Measurements from ENCODE around the gene GDA. TPM values are rescaled to one million over a fixed set of nuclear protein-coding genes. Genes with fewer than 3 reads are reported as not detected.

GDA gene
- total RNA-seq, 2 donors from 2014 or later, result 1.6 to 4.4 TPM

- no peaks in the 10 kb centered on the region for H3K36me3 ChIP-seq (replicated peaks in 1 of 2; ENCODE audit: insufficient read depth in 1 of 2, low read depth in 2 of 2)
- TF ChIP-seq POLR2A (IDR thresholded peaks at IDR 0.05) (no peak), CTCF (IDR thresholded peaks at IDR 0.05) (no peak)
- H3K27ac ChIP-seq, result no peak overlapping the region
- no peaks in the 10 kb centered on the region for H3K27me3 ChIP-seq
- no peaks in the 10 kb centered on the region for H3K9me3 ChIP-seq
- no peak for ATAC-seq
- intact Hi-C loops (cut with DNase I), result loop anchor here (5.0 kb wide), 1 partner anchor 238 kb away; no protein-coding TSS in a partner anchor
- H3K4me1 ChIP-seq, result no peaks in the 10 kb centered on the region
- H3K4me3 ChIP-seq, result no peak overlapping the region
- 74 to 76% methylated on average over 3 of the region's 3 CpGs for WGBS, 2 donors
- no peak for DNase-seq
Measured at GRCh38 chr9:72274916-72275315, 125.7 kb downstream of the GDA start.

- no peaks in the 10 kb centered on the region for H3K27me3 ChIP-seq
- no peak overlapping the region for H3K27ac ChIP-seq
- DNase-seq (no peak), ATAC-seq (no peak)
- intact Hi-C loops (cut with DNase I), result loop anchor here (5.0 kb wide), 1 partner anchor 239 kb away; no protein-coding TSS in a partner anchor
- WGBS, 2 donors, result 53 to 71% methylated on average over 1 of the region's 1 CpG
- no peak overlapping the region for H3K4me3 ChIP-seq
- no peaks in the 10 kb centered on the region for H3K4me1 ChIP-seq
- H3K36me3 ChIP-seq (replicated peaks in 1 of 2; ENCODE audit: insufficient read depth in 1 of 2, low read depth in 2 of 2), result no peaks in the 10 kb centered on the region
- TF ChIP-seq POLR2A (IDR thresholded peaks at IDR 0.05), result no peak
- TF ChIP-seq CTCF (IDR thresholded peaks at IDR 0.05), result no peak
- H3K9me3 ChIP-seq, result no peaks in the 10 kb centered on the region
Measured at GRCh38 chr9:72276429-72276828, 127.2 kb downstream of the GDA start.

- 71 to 75% methylated on average over 2 of the region's 2 CpGs for WGBS, 2 donors
- Histone ChIP-seq H3K36me3 (replicated peaks in 1 of 2; ENCODE audit: insufficient read depth in 1 of 2, low read depth in 2 of 2) (no peaks in the 10 kb centered on the region), H3K9me3 (no peaks in the 10 kb centered on the region), H3K27me3 (no peaks in the 10 kb centered on the region), H3K4me3 (no peak overlapping the region), H3K27ac (no peak overlapping the region), H3K4me1 (no peaks in the 10 kb centered on the region)
- ATAC-seq, result no peak
- no peak for DNase-seq
- intact Hi-C loops (cut with DNase I), result loop anchor here (5.0 kb wide), 1 partner anchor 242 kb away; no protein-coding TSS in a partner anchor
- no peak for TF ChIP-seq POLR2A (IDR thresholded peaks at IDR 0.05)
Measured at GRCh38 chr9:72278959-72279358, 129.7 kb downstream of the GDA start.

- H3K4me1 ChIP-seq, result no peaks in the 10 kb centered on the region
- no peaks in the 10 kb centered on the region for H3K36me3 ChIP-seq (replicated peaks in 1 of 2; ENCODE audit: insufficient read depth in 1 of 2, low read depth in 2 of 2)
- H3K27ac ChIP-seq, result no peak overlapping the region
- DNase-seq (peak; percentile 77 to 82 (median 82)), ATAC-seq (peak; percentile 91)
- H3K9me3 ChIP-seq, result no peaks in the 10 kb centered on the region
- H3K27me3 ChIP-seq, result no peaks in the 10 kb centered on the region
- peak; percentile 80 to 89 (median 86) for TF ChIP-seq CTCF (IDR thresholded peaks at IDR 0.05)
- TF ChIP-seq POLR2A (IDR thresholded peaks at IDR 0.05), result no peak
- WGBS, 2 donors, result 21 to 27% methylated on average over 11 of the region's 11 CpGs
- no peak overlapping the region for H3K4me3 ChIP-seq
- intact Hi-C loops (cut with DNase I), result loop anchor here (5.0 kb wide), 2 partner anchors 311 to 541 kb away; no protein-coding TSS in a partner anchor
Measured at GRCh38 chr9:72280913-72281500, 131.8 kb downstream of the GDA start.

- no peak overlapping the region for H3K4me3 ChIP-seq
- TF ChIP-seq CTCF (IDR thresholded peaks at IDR 0.05) (no peak), POLR2A (IDR thresholded peaks at IDR 0.05) (no peak)
- H3K4me1 ChIP-seq, result peaks cover 20% of the 10 kb centered on the region
- ATAC-seq (no peak), DNase-seq (no peak)
- no peak overlapping the region for H3K27ac ChIP-seq
- no peaks in the 10 kb centered on the region for H3K9me3 ChIP-seq
- intact Hi-C loops (cut with DNase I), result no loop called here
- H3K36me3 ChIP-seq (replicated peaks in 1 of 2; ENCODE audit: insufficient read depth in 1 of 2, low read depth in 2 of 2), result no peaks in the 10 kb centered on the region
- WGBS, 2 donors, result 76 to 85% methylated on average over 2 of the region's 2 CpGs
- no peaks in the 10 kb centered on the region for H3K27me3 ChIP-seq
Measured at GRCh38 chr9:72289401-72289800, 140.2 kb downstream of the GDA start.

Measured in body of pancreas (tissue), 4 donors.